Vagina (tissue), 2 donors: Measurements from ENCODE around the gene HOXB9.

Source experiments
- CTCF ChIP-seq, 3 experiments: fragments of 450-650 bp in 2 of 3; fragments of 200-600 bp in 1 of 3; sonication (generic) in 1 of 3; IDR thresholded peaks; one replicate each; pipeline ENCODE4 v1.5.1; 2017 to 2019; ENCODE audit warnings: antibody characterized with exemption in 3 of 3, mild to moderate bottlenecking in 2 of 3, moderate library complexity in 2 of 3
- POLR2A ChIP-seq, 2 donors: fragments of 450-650 bp; IDR thresholded peaks; one replicate each; pipeline ENCODE4 v1.6.1; 2017; ENCODE audit warnings: antibody characterized with exemption in 2 of 2, mild to moderate bottlenecking in 2 of 2, moderate library complexity in 2 of 2
- POLR2AphosphoS5 ChIP-seq, 2 donors: sonication (generic); formaldehyde crosslinking; IDR thresholded peaks; one replicate each; pipeline ENCODE4 v1.9.0; 2017; ENCODE audit warnings: antibody characterized with exemption in 2 of 2, mild to moderate bottlenecking in 2 of 2, low read depth in 1 of 2; ENCODE audit not compliant: insufficient read depth in 1 of 2

DNA sequence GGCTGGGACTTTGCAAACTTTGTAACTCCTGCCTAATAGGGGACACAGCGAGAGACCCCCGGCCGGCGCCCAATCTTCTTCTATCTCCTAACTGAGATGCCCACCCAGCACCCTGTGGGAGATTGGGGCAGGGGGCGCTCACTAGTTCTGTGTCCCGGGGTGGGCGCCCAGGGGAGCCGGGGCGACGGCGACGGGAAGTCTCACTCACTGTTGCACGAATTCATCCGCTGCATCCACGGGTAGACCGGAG lies 28.7 kb downstream of the HOXB9 start:
- TF ChIP-seq POLR2A (IDR thresholded peaks at IDR 0.05) (no peak), CTCF (IDR thresholded peaks at IDR 0.05) (no peak), POLR2AphosphoS5 (IDR thresholded peaks at IDR 0.05; ENCODE audit: insufficient read depth in 1 of 2, low read depth in 1 of 2) (no peak)
